Loucy (cell line): ENCODE data around the gene ZNF132.

Experiments used
- CTCF ChIP-seq: fragments of 200-600 bp; sonication (generic); conservative IDR thresholded peaks from 2 replicates; pipeline ENCODE4 v1.5.1; 2014; ENCODE audit warnings: mild to moderate bottlenecking, antibody characterized with exemption, low read length
- EZH2phosphoT487 ChIP-seq: fragments of 200-600 bp; IDR thresholded peaks from 2 replicates; pipeline ENCODE4 v1.6.1; 2018; ENCODE audit warnings: antibody characterized with exemption, mild to moderate bottlenecking, moderate library complexity, borderline replicate concordance

GRCh38 chr19:58393725-58394033 lies 46.3 kb downstream of the ZNF132 start:
- TF ChIP-seq CTCF (no peak), EZH2phosphoT487 (no peak)
